Measurements from ENCODE around the gene RPL18A.

Gene RPL18A

DNA sequence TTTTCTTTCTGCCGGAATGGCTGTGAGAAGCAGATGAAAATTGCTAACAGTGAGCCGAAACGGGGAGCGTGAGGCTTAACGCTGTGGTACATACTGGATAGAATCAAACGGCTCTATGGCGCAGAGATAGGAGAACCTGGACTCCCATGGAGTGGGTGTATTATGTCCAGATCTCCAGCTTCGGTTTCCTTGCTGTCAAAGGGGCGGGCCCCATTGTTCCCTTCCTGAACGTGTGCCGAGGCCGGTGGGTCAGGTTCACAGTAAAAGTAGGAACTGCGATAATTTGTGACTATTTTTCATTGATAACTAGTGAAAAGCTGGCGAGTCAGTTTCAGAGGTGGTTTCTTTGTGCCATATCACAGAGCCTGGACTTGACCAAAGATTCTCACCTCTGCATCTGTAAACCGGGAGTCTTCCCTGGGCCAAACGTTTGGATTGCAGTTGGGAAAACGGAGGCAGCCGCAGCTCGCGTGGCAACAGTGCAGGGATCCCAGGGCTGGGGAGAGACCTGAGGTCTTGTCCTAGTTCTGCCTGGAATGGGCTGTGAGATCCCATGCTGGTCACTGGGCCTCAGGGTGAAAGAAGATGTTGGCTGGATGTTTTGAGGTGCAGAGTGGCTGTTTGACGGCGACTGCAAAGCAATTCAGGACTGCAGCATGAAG lies 752 bp downstream of the RPL18A start:
- H3K23ac ChIP-seq (ENCODE audit: low read depth, low read length, poor library complexity): no peak overlapping the region
- H3K4me2 ChIP-seq (ENCODE audit: insufficient read depth, low read length, poor library complexity, severe bottlenecking): peak overlapping the region; percentile 84
- H2AK5ac ChIP-seq (ENCODE audit: low read depth, low read length): peak overlapping the region; percentile 97
- peak overlapping the region; percentile 91 for H3K18ac ChIP-seq (ENCODE audit: low read length)
- H2AFZ ChIP-seq (ENCODE audit: low read length): no peak overlapping the region
- H3K27ac ChIP-seq (replicated peaks; ENCODE audit: low read length): no peak overlapping the region
- H3K79me1 ChIP-seq (ENCODE audit: low read depth, low read length): peaks cover 14% of the 10 kb centered on the region
- peaks cover 39 to 51% of the 10 kb centered on the region in 2 donors for H3K36me3 ChIP-seq (replicated peaks in 1 of 2; ENCODE audit: control insufficient read depth in 2 of 2, insufficient read depth in 2 of 2, low read length in 2 of 2)
- peak overlapping the region; percentile 66 to 89 for H3K4me3 ChIP-seq (ENCODE audit: low read length in 2 of 2)
- H2BK12ac ChIP-seq (ENCODE audit: low read length): no peak overlapping the region
- no peak overlapping the region for H4K8ac ChIP-seq (ENCODE audit: low read depth, low read length)
- no peak overlapping the region for H2BK15ac ChIP-seq (ENCODE audit: low read length)
- H3K14ac ChIP-seq (ENCODE audit: low read length): peak overlapping the region; percentile 71
- H3K4ac ChIP-seq (ENCODE audit: low read length): no peak overlapping the region
- H4K91ac ChIP-seq (ENCODE audit: low read depth, low read length, poor library complexity): no peak overlapping the region
- H3K9ac ChIP-seq (ENCODE audit: low read depth, low read length, poor library complexity): peak overlapping the region; percentile 96
- no CpG with 5 or more reads among the region's 22 CpGs for WGBS, 2 donors (ENCODE audit: extremely low coverage in 2 of 2, insufficient read length in 2 of 2, insufficient replicate concordance in 1 of 2)
- H3K9me3 ChIP-seq (replicated peaks in 1 of 2; ENCODE audit: control insufficient read depth in 2 of 2, insufficient read depth in 1 of 2, low read depth in 1 of 2, low read length in 2 of 2): peaks cover 0 to 2% of the 10 kb centered on the region in 2 donors
- no peaks in the 10 kb centered on the region for H3K27me3 ChIP-seq (ENCODE audit: control insufficient read depth in 3 of 3, insufficient read depth in 3 of 3, low read depth in 1 of 3, low read length in 3 of 3)
- peaks cover 13% of the 10 kb centered on the region in 2 donors for H3K4me1 ChIP-seq (ENCODE audit: control insufficient read depth in 2 of 2, insufficient read depth in 1 of 2, low read depth in 1 of 2, low read length in 2 of 2)
- no peak overlapping the region for H2BK120ac ChIP-seq (ENCODE audit: low read depth, low read length)
- DNase-seq (ENCODE audit: low spot score): no peak
- peak overlapping the region; percentile 75 for H2BK5ac ChIP-seq (ENCODE audit: low read length)

DNA sequence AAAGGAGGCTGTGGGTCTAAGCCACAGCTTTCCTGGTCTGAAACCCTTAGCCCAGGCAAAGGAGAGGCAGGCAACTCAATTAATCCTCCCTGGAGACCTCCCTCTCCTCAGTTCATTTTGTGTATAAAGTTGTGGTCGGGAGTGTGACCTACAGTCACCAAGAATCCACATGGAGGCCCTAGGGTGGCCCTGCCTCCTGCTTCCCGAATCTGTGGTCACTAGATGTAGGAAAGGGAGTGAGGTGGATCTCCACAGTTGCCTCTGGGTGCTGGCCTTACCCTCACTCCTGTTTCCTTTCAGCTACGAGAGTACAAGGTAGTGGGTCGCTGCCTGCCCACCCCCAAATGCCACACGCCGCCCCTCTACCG lies 1.3 kb downstream of the RPL18A start:
- no peak for DNase-seq (ENCODE audit: low spot score)
- no peak overlapping the region for H3K18ac ChIP-seq (ENCODE audit: low read length)
- no peak overlapping the region for H2BK15ac ChIP-seq (ENCODE audit: low read length)
- no peak overlapping the region for H2BK5ac ChIP-seq (ENCODE audit: low read length)
- no peak overlapping the region for H2AK5ac ChIP-seq (ENCODE audit: low read depth, low read length)
- no peak overlapping the region for H2BK12ac ChIP-seq (ENCODE audit: low read length)
- peak overlapping the region; percentile 66 to 89 for H3K4me3 ChIP-seq (ENCODE audit: low read length in 2 of 2)
- no peak overlapping the region for H3K14ac ChIP-seq (ENCODE audit: low read length)
- peak overlapping the region; percentile 90 for H3K9ac ChIP-seq (ENCODE audit: low read depth, low read length, poor library complexity)
- peak overlapping the region; percentile 84 for H3K4me2 ChIP-seq (ENCODE audit: insufficient read depth, low read length, poor library complexity, severe bottlenecking)
- peaks cover 0 to 2% of the 10 kb centered on the region in 2 donors for H3K9me3 ChIP-seq (replicated peaks in 1 of 2; ENCODE audit: control insufficient read depth in 2 of 2, insufficient read depth in 1 of 2, low read depth in 1 of 2, low read length in 2 of 2)
- H3K79me1 ChIP-seq (ENCODE audit: low read depth, low read length): peaks cover 18% of the 10 kb centered on the region
- H3K27me3 ChIP-seq (ENCODE audit: control insufficient read depth in 3 of 3, insufficient read depth in 3 of 3, low read depth in 1 of 3, low read length in 3 of 3): no peaks in the 10 kb centered on the region
- no peak overlapping the region for H2AFZ ChIP-seq (ENCODE audit: low read length)
- H3K23ac ChIP-seq (ENCODE audit: low read depth, low read length, poor library complexity): no peak overlapping the region
- peaks cover 43 to 56% of the 10 kb centered on the region in 2 donors for H3K36me3 ChIP-seq (replicated peaks in 1 of 2; ENCODE audit: control insufficient read depth in 2 of 2, insufficient read depth in 2 of 2, low read length in 2 of 2)
- H2BK120ac ChIP-seq (ENCODE audit: low read depth, low read length): no peak overlapping the region
- no peak overlapping the region for H3K27ac ChIP-seq (replicated peaks; ENCODE audit: low read length)
- WGBS, 2 donors (ENCODE audit: extremely low coverage in 2 of 2, insufficient read length in 2 of 2, insufficient replicate concordance in 1 of 2): no CpG with 5 or more reads among the region's 7 CpGs
- H3K4me1 ChIP-seq (ENCODE audit: control insufficient read depth in 2 of 2, insufficient read depth in 1 of 2, low read depth in 1 of 2, low read length in 2 of 2): peaks cover 13% of the 10 kb centered on the region in 2 donors
- no peak overlapping the region for H3K4ac ChIP-seq (ENCODE audit: low read length)
- no peak overlapping the region for H4K91ac ChIP-seq (ENCODE audit: low read depth, low read length, poor library complexity)
- no peak overlapping the region for H4K8ac ChIP-seq (ENCODE audit: low read depth, low read length)

DNA sequence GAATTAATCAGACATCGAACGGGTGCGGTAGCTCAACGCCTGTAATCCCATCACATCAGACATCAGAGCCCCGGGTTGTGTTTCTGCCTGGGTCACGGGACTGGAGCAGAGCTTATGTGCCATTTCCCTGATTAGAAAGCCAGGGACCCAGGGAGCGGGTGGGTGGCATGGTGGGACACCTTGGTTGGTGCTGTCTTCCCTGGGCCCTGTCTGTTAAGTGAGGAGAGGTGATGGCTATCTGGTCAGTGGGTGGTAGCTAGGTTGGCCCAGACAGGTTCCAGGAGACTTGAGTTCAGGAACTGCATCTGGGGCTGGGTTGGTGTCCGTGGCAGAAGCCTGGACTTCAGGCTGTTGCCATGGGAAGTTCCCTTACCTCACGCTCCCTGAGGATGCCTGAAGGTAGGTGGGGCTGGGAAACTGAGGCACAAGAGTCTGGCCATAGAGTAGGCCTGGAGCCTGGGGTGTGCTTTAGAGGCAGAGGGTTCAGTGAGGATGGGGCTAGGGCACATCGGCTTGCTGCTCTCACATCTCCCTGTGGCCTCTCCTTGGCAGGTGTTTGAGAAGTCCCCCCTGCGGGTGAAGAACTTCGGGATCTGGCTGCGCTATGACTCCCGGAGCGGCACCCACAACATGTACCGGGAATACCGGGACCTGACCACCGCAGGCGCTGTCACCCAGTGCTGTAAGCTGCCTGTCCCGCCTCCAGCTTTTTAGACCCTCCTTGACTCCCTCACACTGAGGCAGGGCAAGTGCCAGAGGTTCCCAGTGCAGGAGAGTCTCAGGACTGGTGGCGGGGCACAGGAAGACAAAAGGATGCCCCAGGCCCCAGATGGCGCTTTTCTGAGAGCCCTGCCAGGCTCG lies 2.1 kb downstream of the RPL18A start:
- H3K4me3 ChIP-seq (ENCODE audit: low read length in 2 of 2): peak overlapping the region; percentile 22 to 66
- no CpG with 5 or more reads among the region's 23 CpGs for WGBS, 2 donors (ENCODE audit: extremely low coverage in 2 of 2, insufficient read length in 2 of 2, insufficient replicate concordance in 1 of 2)
- no peak overlapping the region for H4K8ac ChIP-seq (ENCODE audit: low read depth, low read length)
- H2BK5ac ChIP-seq (ENCODE audit: low read length): no peak overlapping the region
- H2BK15ac ChIP-seq (ENCODE audit: low read length): no peak overlapping the region
- H3K4me1 ChIP-seq (ENCODE audit: control insufficient read depth in 2 of 2, insufficient read depth in 1 of 2, low read depth in 1 of 2, low read length in 2 of 2): peaks cover 13% of the 10 kb centered on the region in 2 donors
- no peak overlapping the region for H2AFZ ChIP-seq (ENCODE audit: low read length)
- H3K14ac ChIP-seq (ENCODE audit: low read length): no peak overlapping the region
- DNase-seq (ENCODE audit: low spot score): no peak
- H3K36me3 ChIP-seq (replicated peaks in 1 of 2; ENCODE audit: control insufficient read depth in 2 of 2, insufficient read depth in 2 of 2, low read length in 2 of 2): peaks cover 43 to 59% of the 10 kb centered on the region in 2 donors
- H4K91ac ChIP-seq (ENCODE audit: low read depth, low read length, poor library complexity): no peak overlapping the region
- H2BK12ac ChIP-seq (ENCODE audit: low read length): no peak overlapping the region
- H3K4ac ChIP-seq (ENCODE audit: low read length): no peak overlapping the region
- peaks cover 0 to 2% of the 10 kb centered on the region in 2 donors for H3K9me3 ChIP-seq (replicated peaks in 1 of 2; ENCODE audit: control insufficient read depth in 2 of 2, insufficient read depth in 1 of 2, low read depth in 1 of 2, low read length in 2 of 2)
- peak overlapping the region; percentile 38 for H3K9ac ChIP-seq (ENCODE audit: low read depth, low read length, poor library complexity)
- H3K79me1 ChIP-seq (ENCODE audit: low read depth, low read length): peaks cover 18% of the 10 kb centered on the region
- no peak overlapping the region for H2BK120ac ChIP-seq (ENCODE audit: low read depth, low read length)
- no peak overlapping the region for H3K4me2 ChIP-seq (ENCODE audit: insufficient read depth, low read length, poor library complexity, severe bottlenecking)
- H3K27me3 ChIP-seq (ENCODE audit: control insufficient read depth in 3 of 3, insufficient read depth in 3 of 3, low read depth in 1 of 3, low read length in 3 of 3): no peaks in the 10 kb centered on the region
- peak overlapping the region; percentile 22 for H3K27ac ChIP-seq (replicated peaks; ENCODE audit: low read length)
- no peak overlapping the region for H3K18ac ChIP-seq (ENCODE audit: low read length)
- no peak overlapping the region for H3K23ac ChIP-seq (ENCODE audit: low read depth, low read length, poor library complexity)
- H2AK5ac ChIP-seq (ENCODE audit: low read depth, low read length): no peak overlapping the region

Measured in neuronal stem cell (in vitro differentiated cells).